Ramos (cell line): ENCODE data around the gene PTPN11.
"Not testable (repeated sequence)": the region's sequence is repeated elsewhere in the genome, so short reads cannot be mapped to it uniquely, and the experiment has no call there.

ENCODE experiments used
- in situ Hi-C: fragments of 300-500 bp; cut with MboI; formaldehyde crosslinking; loops from one replicate; pipeline ENCODE4 v1.14.3; 2022; ENCODE audit warnings: low sequenced_read_pairs; ENCODE audit not compliant: unreplicated experiment

Gene PTPN11

DNA sequence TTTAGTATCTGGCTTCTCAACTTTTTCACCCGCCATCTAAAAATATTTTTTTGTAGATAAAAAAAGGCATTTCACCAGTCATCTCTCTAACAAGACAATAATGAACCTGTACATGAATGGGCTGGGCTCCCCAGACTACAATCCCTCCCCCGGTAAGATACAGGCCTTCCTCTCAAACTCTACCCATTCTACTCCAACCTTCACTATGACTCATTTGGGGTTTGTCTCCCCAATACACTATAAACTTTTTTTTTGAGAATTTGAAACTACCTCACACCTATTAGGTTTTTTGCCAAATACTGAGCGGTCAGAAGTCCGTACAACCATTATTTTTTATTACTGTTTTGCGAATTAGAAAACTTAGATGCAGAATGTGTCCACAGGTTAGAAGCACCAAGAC is 10.1 kb upstream of the PTPN11 start:
- in situ Hi-C loops, result no loop called here

DNA sequence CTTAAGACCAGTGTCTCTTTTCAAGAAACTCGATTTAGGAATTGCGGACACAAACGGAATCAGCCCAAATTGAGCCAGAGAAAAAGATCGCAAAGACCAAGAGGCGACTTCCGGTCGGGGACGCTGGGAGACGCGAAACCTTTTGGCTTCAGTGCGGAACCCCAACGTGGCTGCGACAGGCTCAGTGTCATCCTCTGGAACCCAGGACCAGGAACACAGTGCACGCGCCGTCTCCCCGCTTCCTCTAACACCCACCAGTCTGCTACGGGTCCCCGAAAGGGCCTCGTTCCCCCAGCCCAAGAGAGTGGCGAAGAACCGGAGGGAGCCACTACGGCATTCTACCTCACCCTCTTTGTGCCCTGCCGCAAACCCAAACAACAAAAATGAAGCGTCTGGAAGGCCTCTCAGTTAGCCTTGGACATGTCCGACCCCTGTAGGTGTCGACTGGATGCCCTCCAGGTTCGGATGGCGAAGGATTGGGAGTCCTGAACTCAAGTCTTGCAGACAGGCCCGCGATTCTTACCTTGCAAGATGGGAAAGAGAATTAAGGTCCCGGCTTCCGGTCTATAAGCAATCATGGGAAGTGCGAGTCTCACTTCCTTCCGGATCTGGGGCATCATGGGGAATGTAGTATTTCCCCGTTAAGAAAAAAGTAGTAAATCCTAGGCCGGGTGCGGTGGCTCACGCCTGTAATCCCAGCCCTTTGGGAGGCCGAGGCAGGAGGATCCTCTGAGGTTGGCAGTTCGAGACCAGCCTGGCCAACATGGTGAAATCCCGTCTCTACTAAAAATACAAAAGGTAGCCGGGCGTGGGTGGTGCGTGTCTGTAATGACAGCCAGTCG is 9.5 kb upstream of the PTPN11 start, which contains the start of gene RPL6:
Gene RPL6 (minus strand): TSS at position 542 of the 842 bp plus-strand sequence. CDS start 949 bp downstream, outside the sequence.
- in situ Hi-C loops, result no loop called here

DNA sequence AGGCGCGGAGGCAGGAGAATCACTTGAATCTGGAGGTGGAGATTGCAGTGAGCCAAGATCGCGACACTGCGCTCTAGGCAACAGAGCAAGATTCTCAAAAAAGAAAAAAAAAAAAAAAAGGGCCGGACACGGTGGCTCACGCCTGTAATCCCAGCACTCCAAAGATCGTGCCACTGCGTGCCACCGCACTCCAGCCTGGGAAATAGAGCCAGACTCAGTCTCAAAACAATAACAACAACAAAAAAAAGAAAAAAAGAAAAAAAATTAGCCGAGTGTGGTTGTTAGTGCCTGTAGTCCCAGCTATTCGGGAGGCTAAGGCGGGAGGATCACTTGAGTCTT is 8.9 kb upstream of the PTPN11 start:
- in situ Hi-C loops, result no loop called here

DNA sequence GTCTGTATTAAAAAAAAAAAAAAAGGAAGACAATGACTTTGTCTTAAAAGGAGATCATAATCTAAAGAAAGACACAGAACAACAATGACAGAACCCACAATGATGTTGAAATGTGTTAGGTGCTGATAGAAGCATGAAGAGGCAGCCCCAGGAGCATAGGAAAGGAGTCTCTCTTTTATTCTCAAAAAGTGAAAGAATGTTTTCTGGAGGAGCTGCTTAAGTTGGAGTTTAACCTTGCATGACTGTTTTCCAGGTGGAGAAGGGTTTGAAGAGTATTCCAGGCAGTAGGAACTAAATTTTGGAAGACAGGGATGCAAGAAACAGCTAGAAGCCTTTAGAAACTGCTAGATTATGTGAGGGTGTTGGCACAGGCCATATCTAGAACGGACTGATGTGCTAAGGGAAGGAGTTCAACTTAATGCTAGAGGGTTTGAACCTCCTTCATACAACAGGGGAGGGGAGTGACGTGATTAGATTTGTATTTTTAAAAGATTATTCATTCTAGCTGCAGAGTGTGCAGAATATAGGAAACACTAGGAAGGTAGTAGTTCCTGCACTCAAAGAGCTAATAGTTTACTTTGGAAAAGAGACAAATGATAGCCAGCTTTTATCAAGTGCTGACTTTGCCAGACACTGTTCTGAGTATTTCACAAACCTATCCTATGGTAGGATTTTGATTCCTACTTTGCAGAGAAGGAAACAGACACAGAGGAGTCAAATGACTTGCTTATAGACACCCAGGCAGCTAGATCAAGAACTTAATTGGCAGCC is 4.7 kb upstream of the PTPN11 start:
- in situ Hi-C loops, result no loop called here

DNA sequence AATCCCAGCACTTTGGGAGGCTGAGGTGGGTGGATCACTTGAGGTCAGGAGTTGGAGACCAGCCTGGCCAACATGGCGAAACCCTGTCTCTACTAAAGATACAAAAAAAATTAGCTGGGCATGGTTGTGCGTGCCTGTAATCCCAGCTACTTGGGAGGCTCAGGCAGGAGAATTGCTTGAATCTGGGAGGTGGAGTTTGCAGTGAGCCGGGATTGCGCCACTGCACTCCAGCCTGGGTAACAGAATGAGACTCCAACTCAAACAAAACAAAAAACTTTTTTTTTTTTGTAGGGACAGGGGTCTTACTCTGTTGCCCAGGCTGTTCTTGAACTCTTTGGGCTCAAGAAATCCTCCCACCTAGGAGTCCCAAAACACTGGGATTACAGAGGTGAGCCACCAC is 3.3 kb upstream of the PTPN11 start:
- in situ Hi-C loops, result not testable (repeated sequence)

DNA sequence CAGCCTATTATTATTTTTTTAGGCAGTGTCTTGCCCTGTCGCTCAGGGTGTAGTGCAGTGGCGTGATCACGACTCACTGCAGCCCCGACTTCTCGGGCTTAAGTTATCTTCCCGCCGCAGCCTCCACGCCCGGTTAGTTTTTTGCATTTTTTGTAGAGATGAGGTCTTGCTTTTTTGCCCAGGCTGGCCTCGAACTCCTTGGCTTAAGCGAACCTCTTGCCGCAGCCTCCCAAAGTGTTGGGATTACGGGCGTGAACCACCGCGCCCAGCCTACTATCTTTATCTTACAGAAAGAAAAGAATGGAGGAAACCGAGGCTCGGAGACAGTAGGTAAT is 507 bp upstream of the PTPN11 start:
- in situ Hi-C loops, result no loop called here

DNA sequence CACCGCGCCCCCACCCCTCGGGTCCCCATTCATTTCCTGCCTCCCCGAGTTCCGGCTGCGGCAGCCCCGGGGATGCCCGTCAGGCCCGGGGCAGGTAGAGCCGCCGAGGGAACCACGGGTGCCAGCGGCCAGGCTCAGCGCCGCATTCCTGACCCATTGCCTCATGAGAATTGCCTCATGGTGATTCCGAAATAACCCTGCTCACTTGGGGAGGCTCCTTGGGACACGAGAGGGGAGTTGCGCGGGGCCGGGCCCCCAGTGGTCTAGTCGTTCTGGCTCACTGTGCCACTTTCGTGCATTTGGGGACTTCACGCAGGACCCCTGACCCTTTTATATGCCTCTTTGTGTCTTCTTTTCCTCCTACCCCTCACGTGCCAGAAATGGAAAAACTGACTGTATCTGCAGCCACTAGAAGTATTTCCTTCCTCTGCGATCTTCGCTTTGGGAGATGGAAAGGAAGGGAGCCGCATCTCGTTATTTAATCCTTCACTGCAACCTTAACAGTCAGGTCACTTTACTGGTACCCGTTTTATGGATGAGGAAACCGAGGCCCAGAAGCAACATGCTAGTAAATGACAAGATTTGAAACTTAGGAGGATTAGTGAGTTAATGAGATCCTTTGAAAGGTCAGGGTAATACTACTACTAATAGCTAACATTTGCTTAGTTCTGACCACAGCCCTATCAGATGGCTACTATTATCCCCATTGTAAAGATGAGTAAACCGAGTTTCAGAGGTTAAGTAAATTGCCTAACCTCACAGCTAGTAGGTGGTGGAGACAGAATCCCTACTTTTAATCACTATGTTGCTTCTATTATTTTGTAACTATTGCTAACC is 768 bp downstream of the PTPN11 start:
- in situ Hi-C loops, result no loop called here

DNA sequence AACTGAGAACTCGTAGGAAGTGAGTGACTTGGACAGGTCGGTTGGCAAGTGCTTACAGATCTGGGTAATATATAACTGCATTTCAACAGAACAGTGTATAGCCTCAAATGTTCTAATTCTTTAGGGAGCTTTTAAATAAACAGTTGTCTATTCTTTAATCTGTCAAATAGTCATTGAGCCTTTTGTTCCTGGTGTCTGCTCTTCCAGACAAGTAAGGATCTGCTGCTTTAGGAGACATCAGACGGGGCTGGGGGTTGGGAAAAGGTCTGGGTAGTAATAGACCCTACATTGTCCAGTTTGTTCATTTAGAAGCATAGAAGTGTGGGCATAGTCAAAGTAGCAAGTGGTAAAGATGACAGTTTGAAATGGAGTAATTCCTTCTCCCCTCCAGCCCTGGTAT is 2.0 kb downstream of the PTPN11 start:
- in situ Hi-C loops, result no loop called here

DNA sequence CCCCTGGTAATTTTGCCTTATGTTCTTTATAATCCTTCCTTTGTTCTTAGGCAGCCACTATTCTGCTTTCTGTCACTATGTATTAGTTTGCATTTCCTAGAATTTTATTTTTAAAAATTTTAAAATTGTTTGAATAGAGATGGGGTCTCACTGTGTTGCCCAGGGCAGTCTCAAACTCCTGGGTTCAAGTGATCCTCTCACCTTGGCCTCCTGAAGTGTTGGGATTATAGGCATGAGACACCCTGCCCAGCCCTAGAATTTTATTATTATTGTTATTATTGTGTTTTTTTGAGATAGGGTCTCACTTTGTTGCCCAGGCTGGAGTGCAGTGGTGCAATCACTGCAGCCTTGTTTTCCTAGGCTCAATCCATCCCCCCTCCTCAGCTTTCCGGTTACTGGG is 2.6 kb downstream of the PTPN11 start:
- in situ Hi-C loops, result no loop called here

DNA sequence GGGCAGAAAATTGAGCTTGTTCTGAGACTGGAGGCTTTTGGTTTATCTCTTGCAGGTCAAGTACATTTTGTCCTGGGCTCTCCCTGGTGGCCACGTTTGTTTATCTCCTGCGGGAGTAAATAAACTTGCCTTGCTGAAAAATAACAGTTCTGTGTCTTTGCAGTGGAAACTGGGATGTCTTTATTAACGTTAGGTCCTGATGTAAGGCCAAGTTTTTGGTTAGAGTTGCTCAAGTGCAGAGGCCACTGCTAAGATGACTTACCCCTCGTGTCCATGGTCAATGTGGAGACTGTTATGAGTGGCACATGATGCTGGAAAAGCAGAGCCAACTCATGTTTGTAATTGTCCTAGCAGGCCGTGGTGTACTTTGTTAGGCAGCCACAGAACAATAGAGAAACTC is 3.8 kb downstream of the PTPN11 start:
- in situ Hi-C loops, result no loop called here

DNA sequence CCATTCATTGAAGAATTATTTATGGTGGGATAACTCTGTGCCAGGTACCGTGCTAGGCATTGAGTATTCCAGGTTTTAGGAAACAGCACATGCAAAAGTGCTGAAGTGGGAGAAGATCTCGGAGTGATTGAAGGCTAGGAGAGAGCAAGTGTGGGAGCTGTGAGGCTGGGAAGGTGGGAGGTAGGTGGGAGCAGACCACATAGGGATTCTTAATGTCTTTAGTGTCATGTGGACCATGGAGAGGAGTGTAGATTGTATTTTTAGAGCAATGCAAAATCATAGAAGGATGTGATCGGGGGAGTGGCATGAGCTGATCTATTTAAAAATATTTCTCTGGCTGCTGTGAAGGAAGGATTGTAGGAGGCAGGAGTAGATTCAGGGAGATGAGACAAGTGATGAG is 5.4 kb downstream of the PTPN11 start:
- in situ Hi-C loops, result no loop called here

DNA sequence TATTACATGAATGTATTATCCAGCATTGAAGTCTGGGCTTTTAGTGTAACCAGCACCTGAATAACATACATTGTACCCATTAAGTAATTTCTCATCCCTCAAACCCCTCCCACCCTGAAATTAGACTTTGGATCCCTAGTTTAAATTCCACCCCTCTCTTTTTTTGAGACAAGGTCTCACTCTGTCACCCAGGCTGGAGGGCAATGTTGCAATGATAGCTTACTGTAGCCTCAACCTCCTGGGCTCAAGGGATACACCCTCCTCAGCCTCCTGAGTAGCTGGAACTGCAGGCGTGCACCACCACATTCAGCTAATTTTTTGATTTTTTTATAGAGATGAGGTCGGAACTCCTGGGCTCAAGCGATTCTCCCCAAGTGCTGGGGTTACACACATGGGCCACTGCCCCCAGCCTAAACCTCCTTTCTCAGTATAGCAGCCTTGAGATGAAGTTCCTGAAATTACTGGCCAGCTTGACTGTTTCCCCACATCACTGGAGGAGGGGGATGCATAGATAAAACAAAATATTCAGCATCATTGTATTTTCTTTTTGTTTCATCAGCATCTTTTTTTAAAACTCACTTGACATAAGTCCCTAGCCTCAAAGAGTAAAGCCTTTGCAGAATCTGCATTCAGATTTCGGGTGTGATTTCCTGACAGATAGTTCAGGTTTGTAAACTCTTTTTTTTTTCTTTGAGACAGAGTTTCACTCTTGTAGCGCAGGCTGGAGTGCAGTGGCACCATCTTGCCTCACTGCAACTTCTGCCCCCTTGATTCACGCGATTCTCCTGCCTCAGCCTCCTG is 7.0 kb downstream of the PTPN11 start:
- in situ Hi-C loops, result no loop called here

DNA sequence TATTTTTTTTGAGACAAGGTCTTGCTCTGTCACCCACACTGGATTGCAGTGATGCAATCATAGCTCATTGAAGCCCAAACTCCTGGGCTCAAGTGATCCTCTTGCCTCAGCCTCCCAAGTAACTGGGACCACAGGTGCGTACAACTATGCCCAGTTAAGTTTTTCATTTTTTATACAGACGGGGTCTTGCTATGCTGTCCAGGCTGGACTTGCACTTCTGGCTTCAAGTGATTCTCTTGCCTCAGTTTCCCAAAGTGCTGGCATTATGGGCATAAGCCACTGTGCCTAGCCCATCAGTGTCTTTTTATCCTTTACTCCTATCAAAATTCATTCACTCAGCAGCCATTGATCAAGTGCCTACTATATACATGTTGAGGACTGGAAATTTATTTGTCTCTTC is 9.0 kb downstream of the PTPN11 start:
- in situ Hi-C loops, result no loop called here

DNA sequence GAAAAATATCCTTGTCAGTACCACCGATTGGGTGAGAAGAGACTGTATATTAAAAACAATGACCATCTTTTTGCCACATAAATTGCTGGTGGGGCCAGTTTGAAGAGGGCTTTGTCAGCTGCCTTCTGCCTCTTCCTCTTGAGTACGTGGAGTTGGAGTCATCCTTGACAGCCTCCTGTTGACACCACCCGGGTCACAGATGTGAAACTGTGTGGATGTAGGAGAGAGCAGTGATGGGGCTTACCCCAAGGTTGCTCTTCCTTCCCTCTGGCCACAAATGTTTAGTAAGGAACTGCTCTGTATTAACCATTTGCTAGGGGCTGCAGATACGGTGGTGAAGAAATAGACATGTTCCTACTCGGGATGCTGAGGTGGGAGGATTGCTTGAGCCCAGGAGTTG is 12.2 kb downstream of the PTPN11 start:
- in situ Hi-C loops, result no loop called here

DNA sequence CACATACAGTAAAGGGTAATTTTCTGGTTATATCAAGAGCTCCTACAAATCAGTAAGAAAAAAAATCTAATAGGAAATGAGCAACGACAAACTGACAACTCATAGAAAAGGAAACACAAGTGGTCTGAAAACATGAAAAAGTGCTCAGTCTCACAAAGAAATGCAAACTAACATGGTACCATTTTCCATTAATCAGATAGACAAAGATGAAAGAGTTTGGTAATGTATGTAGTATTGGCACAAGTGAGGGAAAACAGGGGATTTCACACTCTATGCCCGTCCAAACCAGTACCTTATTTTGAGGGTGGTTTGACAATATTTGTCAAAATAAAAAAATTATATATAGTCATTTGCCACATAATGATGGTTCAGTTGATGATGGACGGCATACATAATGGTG is 13.2 kb downstream of the PTPN11 start:
- in situ Hi-C loops, result no loop called here

DNA sequence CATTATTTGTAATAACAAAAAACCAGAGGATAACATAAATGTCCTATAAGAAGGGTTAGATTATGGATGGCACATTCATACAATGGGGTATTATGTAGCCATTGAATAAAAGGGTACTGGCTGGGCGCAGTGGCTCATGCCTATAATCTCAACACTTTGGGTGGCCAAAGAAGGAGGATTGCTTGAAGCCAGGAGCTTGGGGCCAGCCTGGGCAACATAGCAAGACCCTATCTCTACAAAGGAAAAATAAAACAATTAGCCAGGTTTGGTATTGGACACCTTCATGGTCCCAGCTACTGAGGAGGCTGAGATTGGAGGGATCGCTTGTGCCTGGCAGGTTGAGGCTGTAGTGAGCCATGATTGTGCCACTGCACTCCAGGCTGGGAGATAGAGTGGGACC is 14.8 kb downstream of the PTPN11 start:
- in situ Hi-C loops, result no loop called here

DNA sequence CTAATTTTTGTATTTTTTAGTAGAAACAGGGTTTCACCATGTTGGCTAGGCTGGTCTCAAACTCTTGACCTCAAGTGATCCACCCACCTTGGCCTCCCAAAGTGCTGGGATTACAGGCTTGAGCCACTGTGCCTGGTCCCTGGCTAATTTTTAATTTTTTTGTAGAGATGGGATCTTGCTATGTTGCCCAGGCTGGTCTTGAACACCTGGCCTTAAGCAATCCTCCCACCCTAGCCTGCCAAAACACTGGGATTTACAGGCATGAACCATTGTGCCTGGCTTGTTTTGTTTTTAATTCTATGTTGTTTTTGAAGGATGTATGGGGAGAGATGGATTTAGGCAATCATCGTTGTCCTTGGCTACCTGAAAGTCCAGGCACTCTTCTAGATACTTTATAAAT is 19.9 kb downstream of the PTPN11 start:
- in situ Hi-C loops, result not testable (repeated sequence)

DNA sequence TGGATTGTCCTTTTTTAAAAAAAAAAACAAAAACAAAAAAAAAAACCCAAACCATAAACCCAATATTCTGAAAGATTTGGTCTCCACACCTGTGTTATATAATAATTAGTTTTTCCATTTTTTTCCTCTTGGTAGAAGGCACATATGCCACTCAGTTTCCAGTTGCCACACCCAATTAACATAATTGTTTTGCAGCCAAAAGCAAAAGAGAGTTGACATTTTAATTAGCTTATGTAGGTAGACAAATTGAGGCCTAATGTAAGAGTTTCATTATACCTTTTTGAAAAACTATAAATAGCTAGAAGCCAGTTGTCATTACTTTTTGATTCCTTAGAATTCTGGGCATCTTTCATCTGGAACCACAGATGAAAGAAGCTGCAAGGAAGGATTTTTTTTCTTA is 21.0 kb downstream of the PTPN11 start:
- in situ Hi-C loops, result no loop called here

DNA sequence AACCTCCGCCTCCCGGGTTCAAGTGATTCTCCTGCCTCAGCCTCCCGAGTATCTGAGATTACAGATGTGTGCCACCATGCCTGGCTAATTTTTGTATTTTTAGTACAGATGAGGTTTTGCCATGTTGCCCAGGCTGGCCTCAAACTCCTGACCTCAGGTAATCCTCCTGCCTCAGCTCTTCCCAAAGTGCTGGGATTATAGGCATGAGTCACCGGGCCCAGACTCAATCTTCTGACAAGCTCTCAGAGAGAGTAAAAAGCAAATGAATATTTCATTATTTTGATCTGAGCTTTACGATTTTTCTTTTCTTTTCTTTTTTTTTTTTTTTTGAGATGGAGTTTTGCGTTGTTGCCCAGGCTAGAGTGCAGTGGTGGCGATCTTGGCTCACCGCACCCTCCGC is 21.9 kb downstream of the PTPN11 start:
- in situ Hi-C loops, result not testable (repeated sequence)

DNA sequence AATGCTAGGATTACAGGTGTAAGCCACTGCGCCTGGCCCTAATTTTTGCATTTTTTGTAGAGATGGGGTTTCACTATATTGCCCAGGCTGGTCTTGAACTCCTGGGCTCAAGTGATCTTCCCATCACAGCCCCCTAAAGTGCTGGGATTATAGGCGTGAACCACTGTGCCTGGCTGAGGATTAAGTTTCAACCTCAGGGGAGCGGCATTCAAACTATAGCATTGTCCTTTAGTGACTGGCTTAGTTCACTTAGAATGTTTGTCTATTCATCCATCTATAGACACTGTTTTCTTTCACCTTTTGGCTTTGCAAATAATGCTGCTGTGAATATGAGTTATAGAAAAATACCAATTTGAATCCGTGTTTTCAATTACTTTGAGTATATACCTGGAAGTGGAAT is 25.2 kb downstream of the PTPN11 start:
- in situ Hi-C loops, result no loop called here
